Fibroblast of the aortic adventitia (primary cell): ENCODE measurements around the gene SLC37A3. TPM values are rescaled to one million over a fixed set of nuclear protein-coding genes. Genes with fewer than 3 reads are reported as not detected.
A peak's percentile ranks its signal among the peaks of the same experiment; 100 is the strongest.
"Not testable (repeated sequence)": the region's sequence is repeated elsewhere in the genome, so short reads cannot be mapped to it uniquely, and the experiment has no call there.

Experiments used
- DNase-seq: peaks from one replicate; pipeline ENCODE4 v3.0.0-alpha.2; 2010; ENCODE audit warnings: low read depth
- H3K4me3 ChIP-seq: 2 replicates; pipeline ENCODE4 v1.5.1; 2011; ENCODE audit warnings: low read depth, mild to moderate bottlenecking, control low read depth, low read length, moderate library complexity
- CTCF ChIP-seq: IDR thresholded peaks from 2 replicates; pipeline ENCODE4 v1.5.1; 2011; ENCODE audit warnings: mild to moderate bottlenecking, low read length, control low read depth, inconsistent platforms; ENCODE audit not compliant: insufficient read depth
- total RNA-seq: library from RNA; depleted of rRNA; stranded (reverse); fragments of >200 nt; gene quantifications from 2 replicates; pipeline ENCODE4 v1.2.3, GENCODE V29; 2012; ENCODE audit warnings: low replicate concordance

SLC37A3 gene
- total RNA-seq, 1 donor = 62.3 TPM

- TF ChIP-seq CTCF = peak; percentile 84
- H3K4me3 ChIP-seq = peak overlapping the region; percentile 25
- peak; percentile 80 for DNase-seq
Observed at GRCh38 chr7:140326116-140326928, 72.0 kb downstream of the SLC37A3 start.

- no peak overlapping the region for H3K4me3 ChIP-seq
- no peak for TF ChIP-seq CTCF
- no peak for DNase-seq
Observed at GRCh38 chr7:140325600-140325999, 72.7 kb downstream of the SLC37A3 start.

GRCh38 chr7:140324714-140325113 is 73.6 kb downstream of the SLC37A3 start:
- TF ChIP-seq CTCF = no peak
- DNase-seq = no peak
- H3K4me3 ChIP-seq = no peak overlapping the region

GRCh38 chr7:140322759-140323158 is 75.6 kb downstream of the SLC37A3 start:
- no peak for TF ChIP-seq CTCF
- H3K4me3 ChIP-seq = no peak overlapping the region
- no peak for DNase-seq

- DNase-seq, H3K4me3 ChIP-seq: not testable (repeated sequence)
Observed at GRCh38 chr7:140320078-140320477, 78.3 kb downstream of the SLC37A3 start.

GRCh38 chr7:140317999-140318398 is 80.3 kb downstream of the SLC37A3 start:
- H3K4me3 ChIP-seq = no peak overlapping the region
- no peak for TF ChIP-seq CTCF
- DNase-seq = no peak

GRCh38 chr7:140317597-140317996 is 80.7 kb downstream of the SLC37A3 start:
- DNase-seq = no peak

More at GRCh38 chr7:140317597-140317996, 80.7 kb downstream of the SLC37A3 start:
- no peak for TF ChIP-seq CTCF
- H3K4me3 ChIP-seq = no peak overlapping the region
